Cardiac fibroblast (primary cell): ENCODE measurements around the gene CSH1.
"Not testable (repeated sequence)": the region's sequence is repeated elsewhere in the genome, so short reads cannot be mapped to it uniquely, and the experiment has no call there.

ENCODE experiments used
- DNase-seq, 2 donors: peaks; one replicate each; pipeline versions ENCODE4 v3.0.0 to v3.0.0-alpha.2; 2010; ENCODE audit warnings: low read depth in 2 of 2
- H3K4me3 ChIP-seq, 2 donors: replicated peaks in 1 of 2; 1 replicate in 1 of 2; 2 replicates in 1 of 2; pipeline ENCODE4 v1.5.1; 2011; ENCODE audit warnings: low read depth in 2 of 2, low read length in 2 of 2, mild to moderate bottlenecking in 2 of 2, moderate library complexity in 1 of 2
- TF ChIP-seq, protein P1 (sequence below): IDR thresholded peaks from one replicate; pipeline ENCODE4 v1.5.1; 2011; ENCODE audit warnings: low read depth, mild to moderate bottlenecking, low read length, inconsistent platforms

The CSH1 gene

GRCh38 chr17:63869491-63870291 is 26.7 kb downstream of the CSH1 start:
- not testable (repeated sequence) for H3K4me3 ChIP-seq
- peak in 1 of 2 donors; percentile 12 for DNase-seq
- TF ChIP-seq, protein P1, sequence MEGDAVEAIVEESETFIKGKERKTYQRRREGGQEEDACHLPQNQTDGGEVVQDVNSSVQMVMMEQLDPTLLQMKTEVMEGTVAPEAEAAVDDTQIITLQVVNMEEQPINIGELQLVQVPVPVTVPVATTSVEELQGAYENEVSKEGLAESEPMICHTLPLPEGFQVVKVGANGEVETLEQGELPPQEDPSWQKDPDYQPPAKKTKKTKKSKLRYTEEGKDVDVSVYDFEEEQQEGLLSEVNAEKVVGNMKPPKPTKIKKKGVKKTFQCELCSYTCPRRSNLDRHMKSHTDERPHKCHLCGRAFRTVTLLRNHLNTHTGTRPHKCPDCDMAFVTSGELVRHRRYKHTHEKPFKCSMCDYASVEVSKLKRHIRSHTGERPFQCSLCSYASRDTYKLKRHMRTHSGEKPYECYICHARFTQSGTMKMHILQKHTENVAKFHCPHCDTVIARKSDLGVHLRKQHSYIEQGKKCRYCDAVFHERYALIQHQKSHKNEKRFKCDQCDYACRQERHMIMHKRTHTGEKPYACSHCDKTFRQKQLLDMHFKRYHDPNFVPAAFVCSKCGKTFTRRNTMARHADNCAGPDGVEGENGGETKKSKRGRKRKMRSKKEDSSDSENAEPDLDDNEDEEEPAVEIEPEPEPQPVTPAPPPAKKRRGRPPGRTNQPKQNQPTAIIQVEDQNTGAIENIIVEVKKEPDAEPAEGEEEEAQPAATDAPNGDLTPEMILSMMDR = peak; percentile 3

GRCh38 chr17:63866625-63867024 is 29.7 kb downstream of the CSH1 start:
- H3K4me3 ChIP-seq, DNase-seq: not testable (repeated sequence)
- TF ChIP-seq, protein P1 = peak; percentile 27

- TF ChIP-seq, protein P1 = no peak
- no peak for DNase-seq
- H3K4me3 ChIP-seq = no peak overlapping the region
Observed at GRCh38 chr17:63859257-63859656, 37.1 kb downstream of the CSH1 start.

- not testable (repeated sequence) for DNase-seq, H3K4me3 ChIP-seq
Observed at GRCh38 chr17:63856425-63856824, 39.9 kb downstream of the CSH1 start.

DNA sequence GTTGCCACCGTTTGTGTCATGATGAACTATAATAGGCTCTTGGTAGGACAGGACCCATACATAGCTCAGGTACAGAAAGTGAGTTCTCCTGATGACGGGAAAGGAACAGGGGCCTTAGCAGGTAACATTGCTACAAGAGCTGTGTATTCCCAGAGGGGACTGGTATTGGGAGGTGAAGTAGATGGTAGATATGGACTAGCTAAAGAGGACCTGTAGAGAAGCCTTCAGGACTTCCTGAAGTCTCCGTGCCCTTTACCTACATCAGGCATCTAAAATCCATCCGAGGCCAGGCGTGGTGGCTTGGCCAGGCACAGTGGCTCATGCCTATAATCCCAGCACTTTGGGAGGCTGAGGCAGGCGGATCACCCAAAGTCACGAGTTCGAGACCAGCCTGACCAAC is 41.2 kb downstream of the CSH1 start:
- TF ChIP-seq, protein P1 = no peak
- DNase-seq = no peak
- no peak overlapping the region for H3K4me3 ChIP-seq

DNA sequence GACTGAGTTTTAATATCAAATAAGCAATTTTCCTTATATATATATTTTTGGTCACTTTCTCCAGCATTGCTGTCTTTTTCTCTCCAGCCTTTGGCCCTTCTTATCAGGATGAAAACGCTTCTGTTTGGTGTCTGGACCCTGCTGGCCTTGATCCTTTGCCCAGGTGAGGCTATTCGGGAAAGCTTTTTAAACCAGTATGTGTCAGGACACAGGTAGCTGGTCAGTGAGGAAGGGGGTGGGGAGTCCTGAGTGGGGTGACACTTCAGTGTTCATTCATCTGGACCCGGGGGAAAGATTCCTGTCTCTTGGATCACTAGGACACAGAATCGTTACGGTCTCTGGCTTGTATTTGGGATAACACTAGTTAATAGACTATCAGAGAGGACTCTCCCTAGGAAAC is 41.7 kb downstream of the CSH1 start:
- TF ChIP-seq, protein P1 = no peak
- no peak overlapping the region for H3K4me3 ChIP-seq
- DNase-seq = no peak

DNA sequence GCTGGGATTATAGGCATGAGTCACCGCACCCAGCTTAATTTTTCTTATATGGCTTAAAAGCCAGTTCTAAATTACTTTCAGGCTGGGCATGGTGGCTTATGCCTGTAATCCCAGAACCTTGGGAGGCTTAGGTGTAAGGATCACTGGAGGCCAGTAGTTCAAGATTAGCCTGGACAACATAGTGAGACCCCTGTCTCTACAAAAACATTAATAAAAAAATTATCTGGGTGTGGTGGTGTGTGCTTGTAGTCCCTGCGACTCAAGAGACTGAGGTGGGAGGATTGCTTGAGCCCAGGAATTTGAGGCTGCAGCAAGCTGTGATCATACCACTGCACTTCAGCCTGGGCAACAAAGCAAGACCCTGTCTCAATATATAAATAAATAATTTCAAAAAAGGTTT is 43.1 kb downstream of the CSH1 start:
- TF ChIP-seq, protein P1 = no peak
- DNase-seq = no peak

More for the DNA sequence above, 43.1 kb downstream of the CSH1 start:
- H3K4me3 ChIP-seq = no peak overlapping the region
